ENCODE measurements around the gene IDH3B. TPM values are rescaled to one million over a fixed set of nuclear protein-coding genes. Genes with fewer than 3 reads are reported as not detected.

Gene IDH3B
- total and polyA plus RNA-seq, 9 of the 15 experiments (the other 6 are each of a cell fraction or from before 2014, with no cell fraction given) = 91.7 to 224 (median 155) TPM

DNA sequence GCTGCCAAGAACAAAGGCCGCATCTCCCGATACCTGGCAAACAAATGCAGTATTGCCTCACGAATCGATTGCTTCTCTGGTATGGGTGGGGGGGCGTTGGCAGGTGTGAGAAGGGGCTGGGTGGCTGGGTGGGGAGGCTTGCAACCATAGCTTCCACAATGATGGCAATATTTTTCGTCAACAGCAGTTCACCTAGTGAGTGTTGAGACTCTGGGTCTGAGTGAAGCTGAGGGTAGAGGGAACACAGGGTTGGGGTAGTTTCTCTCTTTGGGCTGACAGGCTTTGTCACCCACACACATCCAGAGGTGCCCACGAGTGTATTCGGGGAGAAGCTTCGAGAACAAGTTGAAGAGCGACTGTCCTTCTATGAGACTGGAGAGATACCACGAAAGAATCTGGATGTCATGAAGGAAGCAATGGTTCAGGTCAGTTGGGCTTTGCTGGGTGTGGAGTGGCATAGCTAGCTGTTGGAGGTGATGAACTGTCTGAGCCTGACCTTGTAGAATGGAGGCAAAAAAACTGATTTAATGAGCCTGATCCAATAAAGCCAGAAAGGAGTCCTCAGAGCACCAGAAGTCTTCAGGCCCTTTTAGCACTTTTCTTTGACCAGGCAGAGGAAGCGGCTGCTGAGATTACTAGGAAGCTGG is 7.4 kb downstream of the IDH3B start (continued):
- TF ChIP-seq, protein P1, sequence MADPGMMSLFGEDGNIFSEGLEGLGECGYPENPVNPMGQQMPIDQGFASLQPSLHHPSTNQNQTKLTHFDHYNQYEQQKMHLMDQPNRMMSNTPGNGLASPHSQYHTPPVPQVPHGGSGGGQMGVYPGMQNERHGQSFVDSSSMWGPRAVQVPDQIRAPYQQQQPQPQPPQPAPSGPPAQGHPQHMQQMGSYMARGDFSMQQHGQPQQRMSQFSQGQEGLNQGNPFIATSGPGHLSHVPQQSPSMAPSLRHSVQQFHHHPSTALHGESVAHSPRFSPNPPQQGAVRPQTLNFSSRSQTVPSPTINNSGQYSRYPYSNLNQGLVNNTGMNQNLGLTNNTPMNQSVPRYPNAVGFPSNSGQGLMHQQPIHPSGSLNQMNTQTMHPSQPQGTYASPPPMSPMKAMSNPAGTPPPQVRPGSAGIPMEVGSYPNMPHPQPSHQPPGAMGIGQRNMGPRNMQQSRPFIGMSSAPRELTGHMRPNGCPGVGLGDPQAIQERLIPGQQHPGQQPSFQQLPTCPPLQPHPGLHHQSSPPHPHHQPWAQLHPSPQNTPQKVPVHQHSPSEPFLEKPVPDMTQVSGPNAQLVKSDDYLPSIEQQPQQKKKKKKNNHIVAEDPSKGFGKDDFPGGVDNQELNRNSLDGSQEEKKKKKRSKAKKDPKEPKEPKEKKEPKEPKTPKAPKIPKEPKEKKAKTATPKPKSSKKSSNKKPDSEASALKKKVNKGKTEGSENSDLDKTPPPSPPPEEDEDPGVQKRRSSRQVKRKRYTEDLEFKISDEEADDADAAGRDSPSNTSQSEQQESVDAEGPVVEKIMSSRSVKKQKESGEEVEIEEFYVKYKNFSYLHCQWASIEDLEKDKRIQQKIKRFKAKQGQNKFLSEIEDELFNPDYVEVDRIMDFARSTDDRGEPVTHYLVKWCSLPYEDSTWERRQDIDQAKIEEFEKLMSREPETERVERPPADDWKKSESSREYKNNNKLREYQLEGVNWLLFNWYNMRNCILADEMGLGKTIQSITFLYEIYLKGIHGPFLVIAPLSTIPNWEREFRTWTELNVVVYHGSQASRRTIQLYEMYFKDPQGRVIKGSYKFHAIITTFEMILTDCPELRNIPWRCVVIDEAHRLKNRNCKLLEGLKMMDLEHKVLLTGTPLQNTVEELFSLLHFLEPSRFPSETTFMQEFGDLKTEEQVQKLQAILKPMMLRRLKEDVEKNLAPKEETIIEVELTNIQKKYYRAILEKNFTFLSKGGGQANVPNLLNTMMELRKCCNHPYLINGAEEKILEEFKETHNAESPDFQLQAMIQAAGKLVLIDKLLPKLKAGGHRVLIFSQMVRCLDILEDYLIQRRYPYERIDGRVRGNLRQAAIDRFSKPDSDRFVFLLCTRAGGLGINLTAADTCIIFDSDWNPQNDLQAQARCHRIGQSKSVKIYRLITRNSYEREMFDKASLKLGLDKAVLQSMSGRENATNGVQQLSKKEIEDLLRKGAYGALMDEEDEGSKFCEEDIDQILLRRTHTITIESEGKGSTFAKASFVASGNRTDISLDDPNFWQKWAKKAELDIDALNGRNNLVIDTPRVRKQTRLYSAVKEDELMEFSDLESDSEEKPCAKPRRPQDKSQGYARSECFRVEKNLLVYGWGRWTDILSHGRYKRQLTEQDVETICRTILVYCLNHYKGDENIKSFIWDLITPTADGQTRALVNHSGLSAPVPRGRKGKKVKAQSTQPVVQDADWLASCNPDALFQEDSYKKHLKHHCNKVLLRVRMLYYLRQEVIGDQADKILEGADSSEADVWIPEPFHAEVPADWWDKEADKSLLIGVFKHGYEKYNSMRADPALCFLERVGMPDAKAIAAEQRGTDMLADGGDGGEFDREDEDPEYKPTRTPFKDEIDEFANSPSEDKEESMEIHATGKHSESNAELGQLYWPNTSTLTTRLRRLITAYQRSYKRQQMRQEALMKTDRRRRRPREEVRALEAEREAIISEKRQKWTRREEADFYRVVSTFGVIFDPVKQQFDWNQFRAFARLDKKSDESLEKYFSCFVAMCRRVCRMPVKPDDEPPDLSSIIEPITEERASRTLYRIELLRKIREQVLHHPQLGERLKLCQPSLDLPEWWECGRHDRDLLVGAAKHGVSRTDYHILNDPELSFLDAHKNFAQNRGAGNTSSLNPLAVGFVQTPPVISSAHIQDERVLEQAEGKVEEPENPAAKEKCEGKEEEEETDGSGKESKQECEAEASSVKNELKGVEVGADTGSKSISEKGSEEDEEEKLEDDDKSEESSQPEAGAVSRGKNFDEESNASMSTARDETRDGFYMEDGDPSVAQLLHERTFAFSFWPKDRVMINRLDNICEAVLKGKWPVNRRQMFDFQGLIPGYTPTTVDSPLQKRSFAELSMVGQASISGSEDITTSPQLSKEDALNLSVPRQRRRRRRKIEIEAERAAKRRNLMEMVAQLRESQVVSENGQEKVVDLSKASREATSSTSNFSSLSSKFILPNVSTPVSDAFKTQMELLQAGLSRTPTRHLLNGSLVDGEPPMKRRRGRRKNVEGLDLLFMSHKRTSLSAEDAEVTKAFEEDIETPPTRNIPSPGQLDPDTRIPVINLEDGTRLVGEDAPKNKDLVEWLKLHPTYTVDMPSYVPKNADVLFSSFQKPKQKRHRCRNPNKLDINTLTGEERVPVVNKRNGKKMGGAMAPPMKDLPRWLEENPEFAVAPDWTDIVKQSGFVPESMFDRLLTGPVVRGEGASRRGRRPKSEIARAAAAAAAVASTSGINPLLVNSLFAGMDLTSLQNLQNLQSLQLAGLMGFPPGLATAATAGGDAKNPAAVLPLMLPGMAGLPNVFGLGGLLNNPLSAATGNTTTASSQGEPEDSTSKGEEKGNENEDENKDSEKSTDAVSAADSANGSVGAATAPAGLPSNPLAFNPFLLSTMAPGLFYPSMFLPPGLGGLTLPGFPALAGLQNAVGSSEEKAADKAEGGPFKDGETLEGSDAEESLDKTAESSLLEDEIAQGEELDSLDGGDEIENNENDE (IDR thresholded peaks at IDR 0.05; ENCODE audit: low read depth, low read length) = no peak
- TF ChIP-seq TAF7 (tag; IDR thresholded peaks at IDR 0.05) = no peak

Data from K562 (cell line).